Upper lobe of left lung (tissue), 4 donors: ENCODE data around the gene RAP2A.

Source experiments
- EP300 ChIP-seq, 4 donors: sonication (generic); formaldehyde crosslinking; IDR thresholded peaks; one replicate each; pipeline ENCODE4 v1.5.1; 2017; ENCODE audit warnings: antibody characterized with exemption in 4 of 4, control low read depth in 2 of 4
- POLR2A ChIP-seq, 4 donors: fragments of 450-650 bp; IDR thresholded peaks; one replicate each; pipeline ENCODE4 v1.5.1; 2016 to 2017; ENCODE audit warnings: antibody characterized with exemption in 4 of 4, mild to moderate bottlenecking in 2 of 4
- POLR2AphosphoS5 ChIP-seq, 2 donors: sonication (generic); formaldehyde crosslinking; IDR thresholded peaks; one replicate each; pipeline ENCODE4 v1.5.1; 2017; ENCODE audit warnings: antibody characterized with exemption in 2 of 2
- TF ChIP-seq, protein P1 (sequence below), 6 experiments: fragments of 450-650 bp in 4 of 6; fragments of 200-600 bp in 2 of 6; sonication (generic) in 2 of 6; IDR thresholded peaks; one replicate each; pipeline ENCODE4 v1.5.1; 2016 to 2019; ENCODE audit warnings: antibody characterized with exemption in 6 of 6

DNA sequence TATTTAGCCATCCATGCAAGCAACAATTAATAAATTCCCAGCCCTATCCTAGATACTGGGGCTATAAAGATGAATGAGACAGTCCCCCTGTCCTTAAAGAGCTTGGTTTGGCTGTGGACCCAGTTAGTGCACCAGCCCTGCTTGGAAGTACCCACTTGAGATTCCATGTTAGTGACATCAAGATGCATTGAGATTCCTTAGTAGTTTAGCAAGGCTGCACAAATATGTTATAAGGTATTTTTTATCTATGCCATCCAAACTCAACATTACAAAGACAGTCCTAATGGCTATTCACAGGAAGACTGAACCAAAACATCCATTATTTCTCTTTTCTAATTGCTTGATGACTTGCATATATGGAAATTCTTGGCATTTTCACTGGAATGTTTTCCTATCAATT lies 48.8 kb upstream of the RAP2A start:
- TF ChIP-seq, protein P1, sequence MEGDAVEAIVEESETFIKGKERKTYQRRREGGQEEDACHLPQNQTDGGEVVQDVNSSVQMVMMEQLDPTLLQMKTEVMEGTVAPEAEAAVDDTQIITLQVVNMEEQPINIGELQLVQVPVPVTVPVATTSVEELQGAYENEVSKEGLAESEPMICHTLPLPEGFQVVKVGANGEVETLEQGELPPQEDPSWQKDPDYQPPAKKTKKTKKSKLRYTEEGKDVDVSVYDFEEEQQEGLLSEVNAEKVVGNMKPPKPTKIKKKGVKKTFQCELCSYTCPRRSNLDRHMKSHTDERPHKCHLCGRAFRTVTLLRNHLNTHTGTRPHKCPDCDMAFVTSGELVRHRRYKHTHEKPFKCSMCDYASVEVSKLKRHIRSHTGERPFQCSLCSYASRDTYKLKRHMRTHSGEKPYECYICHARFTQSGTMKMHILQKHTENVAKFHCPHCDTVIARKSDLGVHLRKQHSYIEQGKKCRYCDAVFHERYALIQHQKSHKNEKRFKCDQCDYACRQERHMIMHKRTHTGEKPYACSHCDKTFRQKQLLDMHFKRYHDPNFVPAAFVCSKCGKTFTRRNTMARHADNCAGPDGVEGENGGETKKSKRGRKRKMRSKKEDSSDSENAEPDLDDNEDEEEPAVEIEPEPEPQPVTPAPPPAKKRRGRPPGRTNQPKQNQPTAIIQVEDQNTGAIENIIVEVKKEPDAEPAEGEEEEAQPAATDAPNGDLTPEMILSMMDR (IDR thresholded peaks at IDR 0.05) = no peak
- no peak for TF ChIP-seq POLR2AphosphoS5 (IDR thresholded peaks at IDR 0.05)
- TF ChIP-seq EP300 (IDR thresholded peaks at IDR 0.05) = no peak
- TF ChIP-seq POLR2A (IDR thresholded peaks at IDR 0.05) = no peak
